Parathyroid adenoma (tissue), 2 donors: ENCODE results near the gene MCTP2.

Experiments
- H2AFZ ChIP-seq: fragments of 300-600 bp; sonication (generic); one replicate; pipeline ENCODE4 v1.7.0; 2017; ENCODE audit warnings: antibody characterized with exemption, mild to moderate bottlenecking
- H3K27ac ChIP-seq: fragments of 300-600 bp; sonication (generic); one replicate; pipeline ENCODE4 v1.7.0; 2017
- H3K27me3 ChIP-seq: fragments of 300-600 bp; sonication (generic); one replicate; pipeline ENCODE4 v1.7.0; 2017; ENCODE audit warnings: low read length; ENCODE audit not compliant: control insufficient read depth, insufficient read depth
- H3K36me3 ChIP-seq: fragments of 300-600 bp; sonication (generic); one replicate; pipeline ENCODE4 v1.7.0; 2017; ENCODE audit warnings: low read length; ENCODE audit not compliant: control insufficient read depth, insufficient read depth
- H3K4me1 ChIP-seq: fragments of 300-600 bp; sonication (generic); one replicate; pipeline ENCODE4 v1.7.0; 2017; ENCODE audit warnings: control low read depth
- H3K4me2 ChIP-seq: fragments of 300-600 bp; sonication (generic); one replicate; pipeline ENCODE4 v1.7.0; 2017; ENCODE audit warnings: low read length
- H3K4me3 ChIP-seq: fragments of 300-600 bp; sonication (generic); one replicate; pipeline ENCODE4 v1.7.0; 2017; ENCODE audit warnings: low read depth, low read length
- H3K79me2 ChIP-seq: fragments of 300-600 bp; sonication (generic); one replicate; pipeline ENCODE4 v1.7.0; 2017; ENCODE audit warnings: control low read depth
- H3K9ac ChIP-seq: fragments of 300-600 bp; sonication (generic); one replicate; pipeline ENCODE4 v1.7.0; 2017; ENCODE audit warnings: mild to moderate bottlenecking
- H3K9me3 ChIP-seq: fragments of 300-600 bp; sonication (generic); one replicate; pipeline ENCODE4 v1.7.0; 2017; ENCODE audit warnings: low read length; ENCODE audit not compliant: control insufficient read depth
- CTCF ChIP-seq: fragments of 300-600 bp; sonication (generic); IDR thresholded peaks from one replicate; pipeline ENCODE4 v1.7.0; 2017; ENCODE audit warnings: antibody characterized with exemption, mild to moderate bottlenecking
- donor health status: primary hyperparathyroidism.

MCTP2 gene

GRCh38 chr15:94295275-94295674 is 63.9 kb downstream of the MCTP2 start:
- Histone ChIP-seq H3K79me2 (no peaks in the 10 kb centered on the region), H3K4me3 (no peak overlapping the region), H2AFZ (no peak overlapping the region), H3K27me3 (no peaks in the 10 kb centered on the region), H3K9ac (no peak overlapping the region), H3K27ac (no peak overlapping the region), H3K4me2 (no peak overlapping the region), H3K36me3 (no peaks in the 10 kb centered on the region), H3K4me1 (no peaks in the 10 kb centered on the region), H3K9me3 (no peaks in the 10 kb centered on the region)
- no peak for TF ChIP-seq CTCF

- Histone ChIP-seq H2AFZ (no peak overlapping the region), H3K4me3 (no peak overlapping the region), H3K9me3 (no peaks in the 10 kb centered on the region), H3K4me1 (no peaks in the 10 kb centered on the region), H3K79me2 (no peaks in the 10 kb centered on the region), H3K27ac (no peak overlapping the region), H3K9ac (no peak overlapping the region), H3K27me3 (no peaks in the 10 kb centered on the region), H3K36me3 (no peaks in the 10 kb centered on the region), H3K4me2 (no peak overlapping the region)
- TF ChIP-seq CTCF = no peak
These were observed 65.4 kb downstream of the MCTP2 start for GRCh38 chr15:94296717-94297116.

GRCh38 chr15:94297558-94297957 is 66.2 kb downstream of the MCTP2 start:
- no peak for TF ChIP-seq CTCF
- H3K27ac ChIP-seq = no peak overlapping the region

GRCh38 chr15:94298364-94298763 is 67.0 kb downstream of the MCTP2 start:
- no peak for TF ChIP-seq CTCF
- no peaks in the 10 kb centered on the region for H3K9me3 ChIP-seq
- no peak overlapping the region for H2AFZ ChIP-seq
- H3K4me3 ChIP-seq = no peak overlapping the region
- no peaks in the 10 kb centered on the region for H3K36me3 ChIP-seq
- no peaks in the 10 kb centered on the region for H3K27me3 ChIP-seq
- no peaks in the 10 kb centered on the region for H3K79me2 ChIP-seq
- H3K4me1 ChIP-seq = no peaks in the 10 kb centered on the region
- no peak overlapping the region for H3K4me2 ChIP-seq
- no peak overlapping the region for H3K27ac ChIP-seq
- H3K9ac ChIP-seq = no peak overlapping the region

More at GRCh38 chr15:94297558-94297957, 66.2 kb downstream of the MCTP2 start:
- H3K4me2 ChIP-seq = no peak overlapping the region
- H3K36me3 ChIP-seq = no peaks in the 10 kb centered on the region
- H3K27me3 ChIP-seq = no peaks in the 10 kb centered on the region
- H3K4me1 ChIP-seq = no peaks in the 10 kb centered on the region
- no peaks in the 10 kb centered on the region for H3K79me2 ChIP-seq
- H3K9ac ChIP-seq = no peak overlapping the region
- no peaks in the 10 kb centered on the region for H3K9me3 ChIP-seq
- no peak overlapping the region for H2AFZ ChIP-seq
- H3K4me3 ChIP-seq = no peak overlapping the region

GRCh38 chr15:94300612-94301011 is 69.3 kb downstream of the MCTP2 start:
- Histone ChIP-seq H3K4me2 (no peak overlapping the region), H3K79me2 (no peaks in the 10 kb centered on the region), H3K9me3 (no peaks in the 10 kb centered on the region), H3K4me3 (no peak overlapping the region), H3K4me1 (no peaks in the 10 kb centered on the region), H3K27ac (no peak overlapping the region), H3K27me3 (no peaks in the 10 kb centered on the region), H2AFZ (no peak overlapping the region), H3K9ac (no peak overlapping the region), H3K36me3 (no peaks in the 10 kb centered on the region)
- no peak for TF ChIP-seq CTCF
